ENCODE results near the gene RANBP1. TPM values are rescaled to one million over a fixed set of nuclear protein-coding genes. Genes with fewer than 3 reads are reported as not detected.
"Not testable (repeated sequence)": the region's sequence is repeated elsewhere in the genome, so short reads cannot be mapped to it uniquely, and the experiment has no call there.

RANBP1 gene
- total RNA-seq (ENCODE audit: unreplicated experiment): 144 TPM
- long read RNA-seq, transcript RANBP1-201 (6 exons, 837 nt): major isoform, 77 of 160 reads
- long read RNA-seq, transcript RANBP1-202 (6 exons, 1,132 nt): minor isoform, 71 of 160 reads
- long read RNA-seq, partial matches to known transcripts: 8 of 160 reads
- long read RNA-seq, other reads (novel, unspliced or antisense): 3 of 160 reads

DNA sequence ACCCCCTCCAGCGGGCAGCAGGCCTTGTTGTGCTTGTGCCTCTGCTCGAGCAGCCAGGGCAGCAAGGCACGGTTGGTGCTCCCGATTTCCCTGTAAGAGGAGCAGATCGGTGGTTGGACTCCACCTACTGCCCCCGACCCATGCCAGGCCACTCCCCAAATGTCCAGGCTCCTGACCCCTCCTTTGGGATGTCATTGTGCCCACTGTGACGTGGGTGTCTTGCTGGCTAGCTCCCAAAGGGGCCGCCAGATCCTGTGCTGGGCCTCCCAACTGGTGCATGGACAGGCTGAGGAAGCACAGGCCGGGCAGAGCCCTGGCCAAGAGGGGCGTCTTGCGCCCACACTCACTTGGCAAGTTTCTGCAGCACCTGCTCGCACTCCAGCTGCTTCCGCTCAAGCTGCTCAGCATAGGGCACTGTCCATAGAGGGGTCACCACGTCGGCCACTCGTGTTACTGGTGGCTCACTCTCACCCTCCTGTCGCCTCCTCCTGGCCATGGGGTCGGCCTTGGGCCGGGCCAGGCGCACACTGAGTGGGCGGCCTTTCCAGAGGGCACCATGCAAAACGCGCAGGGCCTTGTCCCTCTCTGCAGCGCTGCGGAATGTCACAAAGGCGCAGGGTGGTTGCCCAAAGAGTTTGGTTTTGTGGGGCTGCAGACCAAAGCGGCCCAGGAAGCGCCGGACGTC is at the start of gene RANBP1:
Gene RANBP1, plus strand, starts transcription at position 414 of the 685 bp plus-strand sequence. Its CDS starts 81 bp downstream, at position 495.
- no peak for TF ChIP-seq CTCF (IDR thresholded peaks at IDR 0.05; ENCODE audit: partially characterized antibody, unreplicated experiment)
- Mint-ChIP-seq H3K27ac (ENCODE audit: unreplicated experiment) (peak within 1 kb of the TSS; percentile 89), H3K9me3 (ENCODE audit: unreplicated experiment) (peaks cover 5% of the 10 kb centered on the region), H3K27me3 (ENCODE audit: unreplicated experiment) (peaks cover 17% of the 10 kb centered on the region), H3K4me1 (ENCODE audit: low read depth, unreplicated experiment) (peaks cover 4% of the 10 kb centered on the region), H3K36me3 (ENCODE audit: unreplicated experiment) (no peaks in the 10 kb centered on the region), H3K4me3 (ENCODE audit: unreplicated experiment) (peak within 1 kb of the TSS; percentile 86)
- peak; percentile 14 for DNase-seq

GRCh38 chr22:20066617-20067383 is 49.1 kb upstream of the RANBP1 start:
- DNase-seq: no peak
- peaks cover 10% of the 10 kb centered on the region for H3K9me3 Mint-ChIP-seq (ENCODE audit: unreplicated experiment)
- TF ChIP-seq CTCF (IDR thresholded peaks at IDR 0.05; ENCODE audit: partially characterized antibody, unreplicated experiment): no peak
- peaks cover 7% of the 10 kb centered on the region for H3K27me3 Mint-ChIP-seq (ENCODE audit: unreplicated experiment)
- no peak overlapping the region for H3K4me3 Mint-ChIP-seq (ENCODE audit: unreplicated experiment)
- no peaks in the 10 kb centered on the region for H3K4me1 Mint-ChIP-seq (ENCODE audit: low read depth, unreplicated experiment)
- no peaks in the 10 kb centered on the region for H3K36me3 Mint-ChIP-seq (ENCODE audit: unreplicated experiment)
- no peak overlapping the region for H3K27ac Mint-ChIP-seq (ENCODE audit: unreplicated experiment)

- H3K27me3 Mint-ChIP-seq (ENCODE audit: unreplicated experiment); DNase-seq; H3K4me1 Mint-ChIP-seq (ENCODE audit: low read depth, unreplicated experiment); H3K36me3 Mint-ChIP-seq (ENCODE audit: unreplicated experiment); H3K9me3 Mint-ChIP-seq (ENCODE audit: unreplicated experiment); H3K4me3 Mint-ChIP-seq (ENCODE audit: unreplicated experiment); H3K27ac Mint-ChIP-seq (ENCODE audit: unreplicated experiment): not testable (repeated sequence)
Observed at GRCh38 chr22:20067384-20067682, 48.6 kb upstream of the RANBP1 start.

DNA sequence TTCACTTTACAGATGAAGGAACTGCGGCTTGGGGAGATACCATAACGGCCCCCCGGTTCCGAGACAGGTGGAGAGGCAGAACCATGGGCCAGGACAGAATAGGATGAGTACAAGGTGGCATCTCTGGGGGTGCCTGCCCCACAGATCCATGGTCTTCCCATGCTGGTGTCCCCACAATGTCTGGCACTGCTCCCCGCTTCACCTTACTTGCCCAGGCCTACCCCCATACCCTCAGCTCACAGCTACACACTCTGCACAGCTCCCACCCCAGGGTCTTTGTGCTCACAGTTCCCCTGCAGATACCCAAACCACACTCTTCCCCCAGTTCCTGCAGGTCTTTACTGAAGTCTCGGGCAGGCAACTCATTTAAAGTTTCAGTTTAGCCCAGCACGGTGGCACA is 47.3 kb upstream of the RANBP1 start:
- no peak overlapping the region for H3K27ac Mint-ChIP-seq (ENCODE audit: unreplicated experiment)
- no peak for TF ChIP-seq CTCF (IDR thresholded peaks at IDR 0.05; ENCODE audit: partially characterized antibody, unreplicated experiment)
- no peak for DNase-seq
- peaks cover 7% of the 10 kb centered on the region for H3K9me3 Mint-ChIP-seq (ENCODE audit: unreplicated experiment)
- H3K36me3 Mint-ChIP-seq (ENCODE audit: unreplicated experiment): no peaks in the 10 kb centered on the region
- H3K27me3 Mint-ChIP-seq (ENCODE audit: unreplicated experiment): peaks cover 5% of the 10 kb centered on the region
- H3K4me1 Mint-ChIP-seq (ENCODE audit: low read depth, unreplicated experiment): no peaks in the 10 kb centered on the region
- H3K4me3 Mint-ChIP-seq (ENCODE audit: unreplicated experiment): no peak overlapping the region

DNA sequence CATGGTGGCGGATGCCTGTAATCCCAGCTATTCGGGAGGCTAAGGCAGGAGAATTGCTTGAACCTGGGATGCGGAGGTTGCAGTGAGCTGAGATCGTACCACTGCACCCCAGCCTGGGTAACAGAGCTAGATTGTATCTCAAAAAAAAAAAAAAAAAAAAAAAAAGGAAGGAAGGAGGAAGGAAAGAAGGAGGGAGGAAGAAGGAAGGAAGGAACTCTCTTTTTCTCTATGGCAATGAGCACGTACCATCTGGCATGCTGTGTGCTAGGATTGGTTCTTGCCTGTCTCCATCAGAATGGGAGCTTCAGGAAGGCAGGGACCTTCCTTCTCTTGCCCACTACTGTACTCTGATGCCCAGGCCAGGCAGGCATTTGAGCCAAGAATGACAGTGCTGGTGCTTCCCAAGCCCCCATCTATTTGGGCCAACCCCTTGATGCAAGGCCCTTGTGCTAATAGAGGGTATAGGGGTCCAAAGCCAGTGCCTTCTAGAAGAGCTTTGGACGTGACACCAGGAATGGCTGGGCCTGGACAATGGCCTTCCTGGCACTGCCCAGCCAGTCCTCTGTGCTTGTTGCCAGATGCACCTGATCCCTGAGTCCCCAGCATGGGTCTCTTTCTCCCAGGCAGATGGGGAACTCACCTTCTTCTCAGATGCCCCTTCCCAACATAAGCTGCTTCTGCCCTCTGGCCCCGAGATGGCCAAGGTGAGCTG is 46.4 kb upstream of the RANBP1 start:
- TF ChIP-seq CTCF (IDR thresholded peaks at IDR 0.05; ENCODE audit: partially characterized antibody, unreplicated experiment): no peak
- Mint-ChIP-seq H3K27ac (ENCODE audit: unreplicated experiment) (no peak overlapping the region), H3K4me3 (ENCODE audit: unreplicated experiment) (no peak overlapping the region), H3K9me3 (ENCODE audit: unreplicated experiment) (peaks cover 7% of the 10 kb centered on the region), H3K27me3 (ENCODE audit: unreplicated experiment) (peaks cover 5% of the 10 kb centered on the region), H3K4me1 (ENCODE audit: low read depth, unreplicated experiment) (no peaks in the 10 kb centered on the region), H3K36me3 (ENCODE audit: unreplicated experiment) (no peaks in the 10 kb centered on the region)
- DNase-seq: no peak

Measured in glutamatergic neuron (in vitro differentiated cells).